Endothelial cell of umbilical vein (primary cell): ENCODE measurements around the gene SLC25A41. TPM values are rescaled to one million over a fixed set of nuclear protein-coding genes. Genes with fewer than 3 reads are reported as not detected.

Source experiments
- BruUV-seq: library from RNA; stranded (reverse); fragments of 400-500 nt; replicated peaks from 2 replicates; lab custom pipeline; 2021; lab: Mats Ljungman, UMichigan
- CTCF ChIA-PET: fragments of 300-600, 350-600 bp; sonication (Branson Sonifier 250); formaldehyde crosslinking; loops from one replicate; lab custom pipeline; 2021; ENCODE audit warnings: antibody characterized with exemption, inconsistent platforms; lab: Charles Lee
- POLR2A ChIA-PET: fragments of 300-600, 350-600 bp; sonication (Branson Sonifier 250); formaldehyde crosslinking; loops from one replicate; lab custom pipeline; 2021; ENCODE audit warnings: antibody characterized with exemption, inconsistent platforms; lab: Charles Lee
- DNase-seq: peaks from one replicate; pipeline ENCODE4 v3.0.0-alpha.2; 2011; ENCODE audit warnings: low read depth, low spot score
- FAIRE-seq: peaks from 2 replicates; lab custom pipeline; 2011; peaks lifted over from hg19 to GRCh38; lab: Jason Lieb, UNC
- H2AFZ ChIP-seq: 2 replicates; pipeline ENCODE4 v1.6.0; 2012; ENCODE audit warnings: low read depth, low read length, control low read depth, inconsistent platforms
- H3K27ac ChIP-seq: 2 replicates; pipeline ENCODE4 v1.5.1; 2011; ENCODE audit warnings: low read depth, mild to moderate bottlenecking, control low read depth, low read length, moderate library complexity; ENCODE audit not compliant: insufficient read depth
- H3K27me3 ChIP-seq, 2 experiments: 2 replicates each; pipeline versions ENCODE4 v1.6.0 to v1.6.1; 2011; ENCODE audit warnings: low read length in 2 of 2, mixed read lengths in 1 of 2; ENCODE audit not compliant: control insufficient read depth in 2 of 2, insufficient read depth in 2 of 2
- H3K36me3 ChIP-seq, 2 experiments: 2 replicates in 1 of 2; 3 replicates in 1 of 2; pipeline ENCODE4 v1.5.1; 2011; ENCODE audit warnings: low read length in 2 of 2, mild to moderate bottlenecking in 1 of 2, moderate library complexity in 1 of 2; ENCODE audit not compliant: control insufficient read depth in 2 of 2, insufficient read depth in 2 of 2; ENCODE audit errors: extremely low read depth in 1 of 2
- H3K4me1 ChIP-seq: 3 replicates; pipeline ENCODE4 v1.5.1; 2011; ENCODE audit warnings: mild to moderate bottlenecking, low read length; ENCODE audit not compliant: control insufficient read depth, insufficient read depth; ENCODE audit errors: extremely low read depth
- H3K4me2 ChIP-seq: 2 replicates; pipeline ENCODE4 v1.6.1; 2011; ENCODE audit warnings: low read length, control low read depth, mixed read lengths; ENCODE audit not compliant: insufficient read depth
- H3K4me3 ChIP-seq, 3 experiments: fragments of 200-600 bp in 1 of 3; sonication (generic), shearing (Covaris generic) in 1 of 3; replicated peaks in 1 of 3; 2 replicates each; pipeline ENCODE4 v1.5.1; 2011 to 2016; ENCODE audit warnings: control low read depth in 3 of 3, low read length in 3 of 3, mild to moderate bottlenecking in 2 of 3, inconsistent platforms in 1 of 3, low read depth in 1 of 3, moderate library complexity in 1 of 3; ENCODE audit not compliant: insufficient read depth in 1 of 3
- H3K79me2 ChIP-seq: 2 replicates; pipeline ENCODE4 v1.6.0; 2012; ENCODE audit warnings: low read length, inconsistent platforms; ENCODE audit not compliant: control insufficient read depth, insufficient read depth
- H3K9ac ChIP-seq: replicated peaks from 2 replicates; pipeline ENCODE3; 2011; ENCODE audit warnings: low read length, control low read depth; ENCODE audit not compliant: insufficient read depth; ENCODE audit errors: extremely low read depth
- H3K9me1 ChIP-seq: replicated peaks from 3 replicates; pipeline ENCODE4 v1.6.0; 2011; ENCODE audit warnings: mild to moderate bottlenecking, low read length; ENCODE audit not compliant: control insufficient read depth, insufficient read depth; ENCODE audit errors: extremely low read depth
- H3K9me3 ChIP-seq: replicated peaks from 2 replicates; pipeline ENCODE4 v1.5.1; 2012; ENCODE audit warnings: low read length, inconsistent platforms; ENCODE audit not compliant: control insufficient read depth, insufficient read depth
- H4K20me1 ChIP-seq: replicated peaks from 2 replicates; pipeline ENCODE3; 2011; ENCODE audit warnings: mild to moderate bottlenecking, low read length; ENCODE audit not compliant: control insufficient read depth, insufficient read depth; ENCODE audit errors: extremely low read depth
- EZH2 ChIP-seq: IDR thresholded peaks from 2 replicates; pipeline ENCODE4 v1.6.1; 2012; ENCODE audit warnings: borderline replicate concordance, low read depth, mild to moderate bottlenecking, moderate library complexity, low read length, inconsistent platforms; ENCODE audit not compliant: severe bottlenecking
- FOS ChIP-seq: IDR thresholded peaks from 2 replicates; pipeline ENCODE4 v1.6.1; 2011; ENCODE audit warnings: mild to moderate bottlenecking, low read length, moderate library complexity, borderline replicate concordance; ENCODE audit not compliant: insufficient read depth
- GATA2 ChIP-seq: IDR thresholded peaks from 2 replicates; pipeline ENCODE4 v1.7.0; 2011; ENCODE audit warnings: low read depth, mild to moderate bottlenecking, moderate library complexity, mixed read lengths, low read length; ENCODE audit not compliant: insufficient read length, insufficient read depth
- JUN ChIP-seq: IDR thresholded peaks from 2 replicates; pipeline ENCODE4 v1.6.1; 2011; ENCODE audit warnings: borderline replicate concordance, low read depth; ENCODE audit not compliant: insufficient read length, insufficient read depth
- MYC ChIP-seq: IDR thresholded peaks from one replicate; pipeline ENCODE4 v1.6.1; 2011; ENCODE audit warnings: mild to moderate bottlenecking, low read depth, low read length
- POLR2A ChIP-seq: IDR thresholded peaks from 2 replicates; pipeline ENCODE4 v1.6.1; 2012; ENCODE audit warnings: low read depth, mild to moderate bottlenecking, control low read depth, low read length
- POLR2AphosphoS5 ChIP-seq: IDR thresholded peaks from 2 replicates; pipeline ENCODE4 v1.6.1; 2012; ENCODE audit warnings: low read depth, mild to moderate bottlenecking, control low read depth, low read length, moderate library complexity; ENCODE audit not compliant: insufficient read depth
- dilution Hi-C: fragments of 300-500 bp; cut with MboI; formaldehyde crosslinking; loops from one replicate; pipeline ENCODE4 v1.15.0; 2019; ENCODE audit warnings: low sequenced_read_pairs; ENCODE audit not compliant: extremely low pct_ligation_motif_present
- intact Hi-C: fragments of 100-400 bp; cut with micrococcal nuclease; formaldehyde crosslinking; loops from one replicate; pipeline ENCODE4 v1.10.0; 2022
- polyA plus RNA-seq, 4 experiments: library from polyadenylated mRNA; depleted of rRNA in 3 of 4; stranded (reverse) in 3 of 4; unstranded in 1 of 4; fragments of >200 nt; gene quantifications; 2 replicates each; pipeline versions ENCODE4 v1.2.1 to v1.2.3, GENCODE V29; 2011 to 2012; ENCODE audit warnings: missing spikeins in 1 of 4
- total RNA-seq: library from RNA; stranded (reverse); gene quantifications from 2 replicates; pipeline ENCODE4 v1.2.3, GENCODE V29; 2021
- TF ChIP-seq, protein P1 (sequence below): IDR thresholded peaks from 2 replicates; pipeline ENCODE4 v1.6.1; 2011; ENCODE audit not compliant: insufficient read depth, insufficient read length
- TF ChIP-seq, protein P2 (sequence below), 2 donors: IDR thresholded peaks; 1 replicate in 1 of 2; 2 replicates in 1 of 2; pipeline ENCODE4 v1.5.1; 2011; ENCODE audit warnings: low read length in 2 of 2, mild to moderate bottlenecking in 2 of 2, moderate library complexity in 2 of 2, control low read depth in 1 of 2, inconsistent platforms in 1 of 2, low read depth in 1 of 2; ENCODE audit not compliant: insufficient read depth in 1 of 2; ENCODE audit errors: extremely low read depth in 1 of 2

The SLC25A41 gene
- total and polyA plus RNA-seq, 2 donors (not counting 3 experiments of a cell fraction or from before 2014, with no cell fraction given), result 0.21 TPM; not detected in 1

DNA sequence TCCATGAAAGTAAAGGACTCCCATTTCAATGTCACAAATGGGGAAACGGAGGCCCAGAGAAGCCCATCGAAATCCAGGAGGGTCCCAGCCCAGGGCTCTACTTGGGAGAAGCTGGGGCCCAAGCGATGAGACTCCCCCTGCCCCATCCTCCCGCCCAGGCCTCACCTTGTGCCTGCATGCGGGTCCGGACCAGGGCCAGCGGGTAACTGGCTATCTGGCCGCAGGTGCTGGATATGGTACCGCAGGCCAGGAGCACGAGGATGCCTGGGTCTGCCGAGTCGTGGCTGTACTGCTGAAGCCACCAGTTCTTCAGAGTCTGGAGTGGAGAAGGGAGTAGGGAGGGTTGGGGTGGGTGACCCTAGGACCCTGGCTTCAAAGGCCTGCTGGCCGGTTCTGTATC lies 10.4 kb upstream of the SLC25A41 start:
- ChIA-PET CTCF (no interaction called here), POLR2A (no interaction called here)
- Histone ChIP-seq H3K9ac (no peak overlapping the region), H3K36me3 (no peaks in the 10 kb centered on the region), H3K27me3 (no peaks in the 10 kb centered on the region), H3K79me2 (no peaks in the 10 kb centered on the region), H3K4me2 (no peak overlapping the region), H2AFZ (no peak overlapping the region), H4K20me1 (no peaks in the 10 kb centered on the region), H3K4me1 (no peaks in the 10 kb centered on the region), H3K27ac (no peak overlapping the region), H3K4me3 (no peak overlapping the region), H3K9me1 (no peaks in the 10 kb centered on the region), H3K9me3 (no peaks in the 10 kb centered on the region)
- intact Hi-C loops (no loop called here), dilution Hi-C loops (no loop called here)
- BruUV-seq, result no TSS peak
- DNase-seq (no peak), FAIRE-seq (no peak)
- TF ChIP-seq JUN (no peak), GATA2 (no peak), EZH2 (no peak), POLR2A (no peak), FOS (no peak), POLR2AphosphoS5 (no peak), MYC (no peak)
- TF ChIP-seq, protein P1, sequence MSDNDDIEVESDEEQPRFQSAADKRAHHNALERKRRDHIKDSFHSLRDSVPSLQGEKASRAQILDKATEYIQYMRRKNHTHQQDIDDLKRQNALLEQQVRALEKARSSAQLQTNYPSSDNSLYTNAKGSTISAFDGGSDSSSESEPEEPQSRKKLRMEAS, result no peak
- TF ChIP-seq, protein P2, sequence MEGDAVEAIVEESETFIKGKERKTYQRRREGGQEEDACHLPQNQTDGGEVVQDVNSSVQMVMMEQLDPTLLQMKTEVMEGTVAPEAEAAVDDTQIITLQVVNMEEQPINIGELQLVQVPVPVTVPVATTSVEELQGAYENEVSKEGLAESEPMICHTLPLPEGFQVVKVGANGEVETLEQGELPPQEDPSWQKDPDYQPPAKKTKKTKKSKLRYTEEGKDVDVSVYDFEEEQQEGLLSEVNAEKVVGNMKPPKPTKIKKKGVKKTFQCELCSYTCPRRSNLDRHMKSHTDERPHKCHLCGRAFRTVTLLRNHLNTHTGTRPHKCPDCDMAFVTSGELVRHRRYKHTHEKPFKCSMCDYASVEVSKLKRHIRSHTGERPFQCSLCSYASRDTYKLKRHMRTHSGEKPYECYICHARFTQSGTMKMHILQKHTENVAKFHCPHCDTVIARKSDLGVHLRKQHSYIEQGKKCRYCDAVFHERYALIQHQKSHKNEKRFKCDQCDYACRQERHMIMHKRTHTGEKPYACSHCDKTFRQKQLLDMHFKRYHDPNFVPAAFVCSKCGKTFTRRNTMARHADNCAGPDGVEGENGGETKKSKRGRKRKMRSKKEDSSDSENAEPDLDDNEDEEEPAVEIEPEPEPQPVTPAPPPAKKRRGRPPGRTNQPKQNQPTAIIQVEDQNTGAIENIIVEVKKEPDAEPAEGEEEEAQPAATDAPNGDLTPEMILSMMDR (IDR thresholded peaks at IDR 0.05; ENCODE audit: extremely low read depth in 1 of 2, insufficient read depth in 1 of 2, low read depth in 1 of 2, low read length in 2 of 2), result no peak
